PC-9 (cell line): ENCODE measurements around the gene ZNF221.

ENCODE experiments used
- EZH2 ChIP-seq: fragments of 200-600 bp; sonication (generic); IDR thresholded peaks from 2 replicates; pipeline ENCODE4 v1.8.0; 2017; ENCODE audit warnings: antibody characterized with exemption, low read depth
- TF ChIP-seq, protein P1 (sequence below): fragments of 200-600 bp; sonication (generic); conservative IDR thresholded peaks from 2 replicates; pipeline ENCODE4 v1.6.1; 2017; ENCODE audit warnings: mixed run types, antibody characterized with exemption, mild to moderate bottlenecking, moderate library complexity

DNA sequence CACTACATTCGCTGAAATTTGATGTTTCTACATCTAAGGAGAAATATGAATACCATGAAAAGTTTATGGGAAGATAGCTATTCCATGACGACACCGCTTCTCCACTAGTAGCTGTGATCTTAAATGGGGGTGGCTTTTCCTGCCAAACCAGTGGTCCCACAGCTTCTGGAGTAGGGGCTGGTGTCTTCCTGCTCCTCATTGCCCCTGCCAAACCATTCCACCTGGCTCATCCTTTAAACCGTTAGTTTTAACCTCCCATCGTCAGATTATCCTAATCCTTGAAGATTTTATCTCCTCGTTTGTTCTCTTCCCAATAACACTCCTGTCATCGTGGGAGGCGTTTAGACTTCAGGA, 51.2 kb downstream of the ZNF221 start:
- TF ChIP-seq EZH2: no peak
- TF ChIP-seq, protein P1, sequence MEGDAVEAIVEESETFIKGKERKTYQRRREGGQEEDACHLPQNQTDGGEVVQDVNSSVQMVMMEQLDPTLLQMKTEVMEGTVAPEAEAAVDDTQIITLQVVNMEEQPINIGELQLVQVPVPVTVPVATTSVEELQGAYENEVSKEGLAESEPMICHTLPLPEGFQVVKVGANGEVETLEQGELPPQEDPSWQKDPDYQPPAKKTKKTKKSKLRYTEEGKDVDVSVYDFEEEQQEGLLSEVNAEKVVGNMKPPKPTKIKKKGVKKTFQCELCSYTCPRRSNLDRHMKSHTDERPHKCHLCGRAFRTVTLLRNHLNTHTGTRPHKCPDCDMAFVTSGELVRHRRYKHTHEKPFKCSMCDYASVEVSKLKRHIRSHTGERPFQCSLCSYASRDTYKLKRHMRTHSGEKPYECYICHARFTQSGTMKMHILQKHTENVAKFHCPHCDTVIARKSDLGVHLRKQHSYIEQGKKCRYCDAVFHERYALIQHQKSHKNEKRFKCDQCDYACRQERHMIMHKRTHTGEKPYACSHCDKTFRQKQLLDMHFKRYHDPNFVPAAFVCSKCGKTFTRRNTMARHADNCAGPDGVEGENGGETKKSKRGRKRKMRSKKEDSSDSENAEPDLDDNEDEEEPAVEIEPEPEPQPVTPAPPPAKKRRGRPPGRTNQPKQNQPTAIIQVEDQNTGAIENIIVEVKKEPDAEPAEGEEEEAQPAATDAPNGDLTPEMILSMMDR: no peak
